Activated CD4-positive, alpha-beta T cell treated with anti-CD3 and anti-CD28 coated beads, Interleukin-2, amount 10 ng/mL, durations not matched to agents 7 days and 5 days (primary cell): Measurements from ENCODE around the gene SIK2. TPM values are rescaled to one million over a fixed set of nuclear protein-coding genes. Genes with fewer than 3 reads are reported as not detected.
"Not testable (repeated sequence)": the region's sequence is repeated elsewhere in the genome, so short reads cannot be mapped to it uniquely, and the experiment has no call there.

ENCODE experiments used
- CTCF ChIA-PET: fragments of 350-600 bp; sonication (Branson Sonifier 250); formaldehyde crosslinking; loops from one replicate; lab custom pipeline; 2021; ENCODE audit warnings: antibody characterized with exemption; lab: Charles Lee
- POLR2A ChIA-PET: fragments of 350-600 bp; sonication (Branson Sonifier 250); formaldehyde crosslinking; loops from one replicate; lab custom pipeline; 2021; ENCODE audit warnings: antibody characterized with exemption; lab: Charles Lee
- DNase-seq: peaks from one replicate; pipeline ENCODE4 v3.0.0-alpha.2; 2020
- H3K27ac Mint-ChIP-seq: one replicate; pipeline ENCODE4 v1.8.0; 2021; ENCODE audit warnings: mild to moderate bottlenecking, moderate library complexity, mixed read lengths
- H3K27me3 Mint-ChIP-seq: one replicate; pipeline ENCODE4 v1.8.0; 2021; ENCODE audit warnings: mixed read lengths
- H3K36me3 Mint-ChIP-seq: one replicate; pipeline ENCODE4 v1.8.0; 2021; ENCODE audit warnings: low read depth, mixed read lengths
- H3K4me1 Mint-ChIP-seq: one replicate; pipeline ENCODE4 v1.8.0; 2021; ENCODE audit warnings: mixed read lengths
- H3K4me3 Mint-ChIP-seq: one replicate; pipeline ENCODE4 v1.8.0; 2021; ENCODE audit warnings: mild to moderate bottlenecking, moderate library complexity, mixed read lengths
- H3K9me3 Mint-ChIP-seq: one replicate; pipeline ENCODE4 v1.8.0; 2021; ENCODE audit warnings: mixed read lengths
- total RNA-seq, 2 experiments: library from RNA; stranded (reverse); gene quantifications; one replicate each; pipeline ENCODE4 v1.2.3, GENCODE V29; 2021

The SIK2 gene
- total RNA-seq, 2 experiments from 2014 or later, result 8.2 to 9.6 TPM

GRCh38 chr11:111655924-111656323 is 53.7 kb downstream of the SIK2 start:
- Mint-ChIP-seq H3K27ac (no peak overlapping the region), H3K36me3 (peaks cover 1% of the 10 kb centered on the region), H3K4me1 (no peaks in the 10 kb centered on the region), H3K27me3 (no peaks in the 10 kb centered on the region), H3K9me3 (no peaks in the 10 kb centered on the region), H3K4me3 (no peak overlapping the region)
- POLR2A ChIA-PET, result no interaction called here
- DNase-seq, result no peak
- CTCF ChIA-PET, result no interaction called here

GRCh38 chr11:111657905-111658304 is 55.7 kb downstream of the SIK2 start:
- CTCF ChIA-PET, result interaction anchor here (1.0 to 1.6 kb wide), 2 partner anchors 10 to 15 kb away, joined by 3 to 5 read pairs; no protein-coding TSS in a partner anchor
- H3K4me3 Mint-ChIP-seq, H3K27me3 Mint-ChIP-seq, DNase-seq, H3K9me3 Mint-ChIP-seq, POLR2A ChIA-PET, H3K4me1 Mint-ChIP-seq, H3K27ac Mint-ChIP-seq: not testable (repeated sequence)
- H3K36me3 Mint-ChIP-seq, result peaks cover 11% of the 10 kb centered on the region

DNA sequence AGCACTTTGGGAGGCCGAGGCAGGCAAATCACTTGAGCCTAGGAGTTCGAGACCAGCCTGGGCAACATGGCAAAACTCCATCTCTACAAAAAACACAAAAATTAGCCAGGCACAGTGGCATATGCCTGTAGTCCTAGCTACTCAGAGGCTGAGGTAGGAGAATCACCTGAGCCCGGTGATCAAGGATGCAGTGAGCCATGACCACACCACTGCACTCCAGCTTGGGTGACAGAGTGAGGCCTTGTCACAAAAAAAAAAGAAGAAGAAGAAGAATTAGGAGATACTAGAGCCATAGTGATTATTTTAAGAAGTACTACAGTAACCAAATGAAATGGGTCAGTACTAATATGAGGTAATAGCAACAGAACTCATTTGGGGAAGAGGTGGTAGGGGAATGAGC is 56.2 kb downstream of the SIK2 start:
- POLR2A ChIA-PET, result not testable (repeated sequence)

DNA sequence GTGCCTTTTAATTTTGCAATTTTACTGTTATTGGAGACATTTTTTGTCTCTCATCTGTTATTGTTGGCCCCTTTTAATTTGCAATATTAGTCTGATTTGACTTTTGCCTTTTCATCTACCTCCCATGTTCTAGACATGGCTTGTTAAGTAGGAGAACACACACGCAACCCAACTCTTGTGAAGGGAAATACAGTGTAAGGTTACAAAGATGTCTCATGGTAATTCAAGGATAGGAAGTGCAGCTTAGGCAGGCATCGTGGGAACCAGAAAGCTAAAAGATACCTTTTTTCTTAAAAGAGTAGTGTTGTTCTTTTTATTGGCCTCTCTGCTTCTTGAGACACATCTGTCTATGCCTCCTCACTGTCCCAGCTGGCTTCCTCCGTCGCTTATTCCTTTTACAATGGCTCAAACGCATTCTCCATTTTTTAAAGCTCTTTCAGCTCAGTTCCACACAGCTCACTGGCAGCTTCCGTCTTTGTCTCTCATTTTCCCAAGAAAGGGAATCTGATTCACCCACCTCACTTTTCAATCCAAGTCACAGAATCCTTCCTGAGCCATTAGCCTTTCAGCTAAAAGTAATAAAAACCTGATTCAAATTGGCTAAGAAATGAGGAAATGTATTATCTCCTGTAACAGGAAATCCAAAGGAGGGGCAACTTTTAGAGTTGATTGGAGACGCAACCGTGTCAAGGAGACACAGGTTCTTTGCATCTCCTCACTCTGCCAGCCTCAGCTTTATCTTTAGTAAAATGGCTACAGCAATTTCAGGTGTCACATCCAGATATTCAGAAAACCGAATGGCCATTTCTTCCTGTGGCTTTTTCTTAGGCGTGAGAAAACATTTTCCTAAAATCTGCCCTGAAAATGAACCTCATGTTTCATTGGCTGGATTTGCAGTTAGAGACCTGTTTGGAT is 57.2 kb downstream of the SIK2 start:
- H3K27ac Mint-ChIP-seq, result no peak overlapping the region
- H3K4me1 Mint-ChIP-seq, result no peaks in the 10 kb centered on the region
- H3K4me3 Mint-ChIP-seq, result no peak overlapping the region
- peaks cover 11% of the 10 kb centered on the region for H3K36me3 Mint-ChIP-seq
- CTCF ChIA-PET, result no interaction called here
- peaks cover 2% of the 10 kb centered on the region for H3K9me3 Mint-ChIP-seq
- DNase-seq, result no peak
- POLR2A ChIA-PET, result interaction anchor here (0.6 kb wide), 1 partner anchor 75 kb away, joined by 4 read pairs; no protein-coding TSS in a partner anchor
- H3K27me3 Mint-ChIP-seq, result no peaks in the 10 kb centered on the region

More for the DNA sequence above, 56.2 kb downstream of the SIK2 start:
- peaks cover 11% of the 10 kb centered on the region for H3K36me3 Mint-ChIP-seq
- CTCF ChIA-PET, H3K27ac Mint-ChIP-seq, H3K4me1 Mint-ChIP-seq, DNase-seq, H3K9me3 Mint-ChIP-seq, H3K27me3 Mint-ChIP-seq, H3K4me3 Mint-ChIP-seq: not testable (repeated sequence)

DNA sequence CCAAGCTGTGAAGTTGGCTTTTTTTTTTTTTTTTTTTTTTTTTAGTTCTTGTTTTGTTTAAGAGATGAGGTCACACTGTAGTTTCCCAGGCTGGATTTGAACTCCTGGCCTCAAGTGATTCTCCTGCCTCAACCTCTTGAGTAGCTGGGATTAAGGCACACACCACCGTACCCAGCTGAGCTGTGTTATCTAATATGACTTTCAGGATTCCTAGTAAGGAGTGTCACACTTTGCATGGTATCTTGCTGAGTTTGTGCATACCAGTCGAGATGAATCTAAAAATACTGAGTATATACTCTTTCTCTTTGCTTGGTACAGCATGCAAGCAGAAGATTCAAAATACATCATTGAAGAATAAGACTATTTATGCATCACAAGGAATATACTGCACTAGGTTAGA is 58.6 kb downstream of the SIK2 start:
- no peak for DNase-seq
- H3K27ac Mint-ChIP-seq, result no peak overlapping the region
- CTCF ChIA-PET, result interaction anchor here (1.1 kb wide), 1 partner anchor 24 kb away, joined by 3 read pairs; no protein-coding TSS in a partner anchor
- no peaks in the 10 kb centered on the region for H3K4me1 Mint-ChIP-seq
- H3K9me3 Mint-ChIP-seq, result peaks cover 2% of the 10 kb centered on the region
- H3K27me3 Mint-ChIP-seq, result no peaks in the 10 kb centered on the region
- peaks cover 11% of the 10 kb centered on the region for H3K36me3 Mint-ChIP-seq
- H3K4me3 Mint-ChIP-seq, result no peak overlapping the region
- POLR2A ChIA-PET, result no interaction called here

DNA sequence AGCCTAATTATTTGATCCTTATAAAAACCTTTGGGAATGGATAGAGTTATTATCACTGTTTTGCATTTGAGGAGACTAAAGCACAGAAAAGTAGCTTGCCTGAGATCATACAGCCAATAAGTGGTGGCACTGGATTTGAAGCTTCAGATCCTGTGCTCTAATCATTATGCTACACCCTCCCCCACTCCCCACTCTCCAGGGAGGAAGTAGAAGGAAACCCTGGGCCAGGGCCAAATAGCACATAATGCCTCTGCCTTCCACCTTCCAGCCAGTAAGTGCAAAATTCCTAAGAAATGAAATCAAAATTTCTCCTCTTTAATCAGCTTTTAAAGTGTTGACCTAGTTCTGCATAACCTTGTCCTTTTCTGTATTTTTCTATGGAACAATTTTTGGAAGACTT is 61.6 kb downstream of the SIK2 start:
- peaks cover 2% of the 10 kb centered on the region for H3K9me3 Mint-ChIP-seq
- ChIA-PET CTCF (no interaction called here), POLR2A (no interaction called here)
- no peak for DNase-seq
- H3K27me3 Mint-ChIP-seq, result no peaks in the 10 kb centered on the region
- H3K27ac Mint-ChIP-seq, result no peak overlapping the region
- no peaks in the 10 kb centered on the region for H3K4me1 Mint-ChIP-seq
- H3K36me3 Mint-ChIP-seq, result peaks cover 11% of the 10 kb centered on the region
- H3K4me3 Mint-ChIP-seq, result no peak overlapping the region

DNA sequence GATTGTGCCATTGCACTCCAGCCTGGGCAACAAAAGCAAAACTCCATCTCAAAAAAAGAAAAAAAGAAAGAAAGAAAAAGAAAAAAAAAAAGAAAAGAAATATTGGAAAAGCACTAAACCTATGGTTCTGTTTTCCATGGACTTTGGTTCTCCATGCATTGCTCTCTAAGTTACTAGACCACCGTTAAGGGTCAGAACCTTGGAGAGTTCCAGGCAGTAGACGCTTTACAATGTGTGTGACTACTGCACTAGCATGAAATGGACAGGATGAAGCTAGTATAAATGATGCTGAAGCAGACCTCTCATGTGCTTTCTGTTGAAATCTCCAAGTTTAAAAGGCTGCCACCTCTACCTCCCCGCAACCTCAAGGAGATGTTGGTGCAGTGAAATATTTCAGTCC is 63.5 kb downstream of the SIK2 start:
- Mint-ChIP-seq H3K4me3 (no peak overlapping the region), H3K9me3 (peaks cover 2% of the 10 kb centered on the region), H3K4me1 (no peaks in the 10 kb centered on the region), H3K27me3 (no peaks in the 10 kb centered on the region), H3K36me3 (peaks cover 11% of the 10 kb centered on the region), H3K27ac (no peak overlapping the region)
- ChIA-PET CTCF (interaction anchor here (0.6 kb wide), 1 partner anchor 18 kb away, joined by 3 read pairs; no protein-coding TSS in a partner anchor), POLR2A (no interaction called here)
- DNase-seq, result peak; percentile 16

GRCh38 chr11:111668980-111669379 is 66.7 kb downstream of the SIK2 start:
- DNase-seq, result no peak
- ChIA-PET POLR2A (no interaction called here), CTCF (interaction anchor here (0.9 kb wide), 1 partner anchor 18 kb away, joined by 3 read pairs; no protein-coding TSS in a partner anchor)
- Mint-ChIP-seq H3K4me1 (peaks cover 6% of the 10 kb centered on the region), H3K4me3 (no peak overlapping the region), H3K27ac (no peak overlapping the region), H3K9me3 (no peaks in the 10 kb centered on the region), H3K27me3 (no peaks in the 10 kb centered on the region), H3K36me3 (peaks cover 6% of the 10 kb centered on the region)

DNA sequence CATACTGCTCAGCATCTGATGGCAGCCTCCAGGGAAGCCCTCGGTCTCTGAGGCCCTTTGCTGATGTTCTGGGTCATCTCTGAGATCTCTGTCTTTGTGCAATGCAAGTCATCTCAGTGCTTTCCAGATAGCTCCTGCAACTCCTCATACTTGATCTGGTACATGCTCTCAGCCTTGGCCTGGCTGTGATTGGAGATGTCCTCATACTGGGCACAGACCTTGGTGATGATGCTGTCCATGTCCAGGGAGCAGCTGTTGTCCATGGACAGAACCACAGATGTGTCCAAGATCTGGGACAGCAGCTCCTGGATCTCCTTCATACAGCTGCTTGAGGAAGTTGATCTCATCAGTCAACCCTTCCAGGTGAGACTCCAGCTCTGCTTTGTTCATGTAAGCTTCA is 69.1 kb downstream of the SIK2 start:
- peaks cover 6% of the 10 kb centered on the region for H3K4me1 Mint-ChIP-seq
- H3K9me3 Mint-ChIP-seq, result no peaks in the 10 kb centered on the region
- no peaks in the 10 kb centered on the region for H3K27me3 Mint-ChIP-seq
- no peak overlapping the region for H3K4me3 Mint-ChIP-seq
- no peak overlapping the region for H3K27ac Mint-ChIP-seq
- H3K36me3 Mint-ChIP-seq, result peaks cover 17% of the 10 kb centered on the region
- ChIA-PET POLR2A (no interaction called here), CTCF (interaction anchor here (1.0 to 1.6 kb wide), 3 partner anchors 10 to 55 kb away, joined by 3 read pairs; no protein-coding TSS in a partner anchor)
- no peak for DNase-seq

GRCh38 chr11:111672949-111673348 is 70.7 kb downstream of the SIK2 start:
- Mint-ChIP-seq H3K27me3 (no peaks in the 10 kb centered on the region), H3K36me3 (peaks cover 17% of the 10 kb centered on the region), H3K27ac (no peak overlapping the region), H3K9me3 (no peaks in the 10 kb centered on the region), H3K4me3 (no peak overlapping the region), H3K4me1 (peaks cover 6% of the 10 kb centered on the region)
- CTCF ChIA-PET, result interaction anchor here (0.7 to 1.2 kb wide), 3 partner anchors 15 to 49 kb away, joined by 3 to 4 read pairs (median 3); no protein-coding TSS in a partner anchor
- POLR2A ChIA-PET, result no interaction called here
- DNase-seq, result no peak

- no peak for DNase-seq
- H3K36me3 Mint-ChIP-seq, result peaks cover 17% of the 10 kb centered on the region
- CTCF ChIA-PET, result no interaction called here
- H3K4me1 Mint-ChIP-seq, result peaks cover 6% of the 10 kb centered on the region
- no peaks in the 10 kb centered on the region for H3K27me3 Mint-ChIP-seq
- H3K4me3 Mint-ChIP-seq, result no peak overlapping the region
- POLR2A ChIA-PET, result no interaction called here
- H3K27ac Mint-ChIP-seq, result no peak overlapping the region
- H3K9me3 Mint-ChIP-seq, result no peaks in the 10 kb centered on the region
Observed at GRCh38 chr11:111674941-111675340, 72.7 kb downstream of the SIK2 start.

DNA sequence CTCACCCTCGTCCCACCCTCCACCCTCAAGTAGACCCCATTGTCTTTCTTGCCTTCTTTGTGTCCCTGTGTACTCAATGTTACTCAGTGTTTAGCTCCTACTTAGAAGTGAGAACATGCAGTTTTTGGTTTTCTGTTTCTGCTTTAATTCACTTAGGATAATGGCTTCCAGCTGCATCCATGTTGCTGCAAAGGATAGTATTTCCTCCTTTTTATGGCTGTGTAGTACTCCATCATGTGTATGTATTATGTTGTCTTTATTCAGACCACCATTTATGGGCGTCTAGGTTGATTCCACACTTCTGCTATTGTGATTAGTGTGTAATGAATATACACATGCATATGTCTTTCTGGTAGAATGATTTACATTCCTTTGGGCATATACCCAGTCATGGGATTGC is 73.6 kb downstream of the SIK2 start:
- DNase-seq, result no peak
- H3K36me3 Mint-ChIP-seq, result peaks cover 17% of the 10 kb centered on the region
- no peak overlapping the region for H3K4me3 Mint-ChIP-seq
- CTCF ChIA-PET, result interaction anchor here (1.0 kb wide), 1 partner anchor 195 kb away, joined by 3 read pairs; no protein-coding TSS in a partner anchor
- H3K4me1 Mint-ChIP-seq, result peaks cover 6% of the 10 kb centered on the region
- H3K27me3 Mint-ChIP-seq, result no peaks in the 10 kb centered on the region
- POLR2A ChIA-PET, result no interaction called here
- H3K27ac Mint-ChIP-seq, result no peak overlapping the region
- no peaks in the 10 kb centered on the region for H3K9me3 Mint-ChIP-seq
